Small intestine (tissue), 7 donors: ENCODE measurements around the gene SAMD14. TPM values are rescaled to one million over a fixed set of nuclear protein-coding genes. Genes with fewer than 3 reads are reported as not detected.
A peak's percentile ranks its signal among the peaks of the same experiment; 100 is the strongest.

ENCODE experiments used
- DNase-seq, 2 donors: peaks; one replicate each; pipeline versions ENCODE4 v3.0.0 to v3.0.0-alpha.2; 2013
- FAIRE-seq: peaks from 2 replicates; lab custom pipeline; 2012; peaks lifted over from hg19 to GRCh38; lab: Jason Lieb, UNC
- H3K27ac ChIP-seq, 3 donors: one replicate each; pipeline ENCODE4 v1.5.1; 2013; ENCODE audit warnings: low read length in 2 of 3, mild to moderate bottlenecking in 2 of 3, control low read depth in 1 of 3, inconsistent platforms in 1 of 3, low read depth in 1 of 3, moderate library complexity in 1 of 3
- H3K27me3 ChIP-seq, 3 donors: one replicate each; pipeline ENCODE4 v1.6.1; 2013; ENCODE audit warnings: low read length in 3 of 3, inconsistent platforms in 1 of 3; ENCODE audit not compliant: control insufficient read depth in 3 of 3, insufficient read depth in 3 of 3
- H3K36me3 ChIP-seq, 3 donors: one replicate each; pipeline ENCODE4 v1.6.1; 2013; ENCODE audit warnings: low read length in 3 of 3, inconsistent platforms in 1 of 3, low read depth in 1 of 3, mild to moderate bottlenecking in 1 of 3, moderate library complexity in 1 of 3; ENCODE audit not compliant: control insufficient read depth in 3 of 3, insufficient read depth in 2 of 3
- H3K4me1 ChIP-seq, 3 donors: one replicate each; pipeline ENCODE4 v1.6.1; 2013; ENCODE audit warnings: low read length in 2 of 3, inconsistent platforms in 1 of 3, low read depth in 1 of 3, mild to moderate bottlenecking in 1 of 3, moderate library complexity in 1 of 3; ENCODE audit not compliant: control insufficient read depth in 3 of 3, insufficient read depth in 2 of 3
- H3K4me3 ChIP-seq, 3 donors: one replicate each; pipeline ENCODE4 v1.5.1; 2013; ENCODE audit warnings: low read length in 3 of 3, control low read depth in 1 of 3, inconsistent platforms in 1 of 3, low read depth in 1 of 3, mild to moderate bottlenecking in 1 of 3, moderate library complexity in 1 of 3
- H3K9me3 ChIP-seq, 2 donors: one replicate each; pipeline ENCODE4 v1.6.1; 2013; ENCODE audit warnings: low read depth in 1 of 2, low read length in 1 of 2; ENCODE audit not compliant: control insufficient read depth in 2 of 2, insufficient read depth in 1 of 2
- WGBS, 3 donors: extraction: QIAGEN DNeasy Blood & Tissue Kit; methylation state at CpG; one replicate each; pipeline ENCODE4 v1.1.7; 2013; 5-methylcytosine and 5-hydroxymethylcytosine counted together
- polyA plus RNA-seq, 4 donors: library from polyadenylated mRNA; stranded (reverse) in 3 of 4; unstranded in 1 of 4; fragments of 200-250 nt in 3 of 4; fragments of 120-200 nt in 1 of 4; gene quantifications; one replicate each; pipeline versions ENCODE4 v1.2.1 to v1.2.3, GENCODE V29; 2013
- donor health status: healthy with polysubstance abuse.
- donor health status: control.
- donor health status: control.
- donor health status: Bipolar disorder and iron deficiency.
- donor health status: healthy.

Gene SAMD14
- polyA plus RNA-seq, 4 donors: 0.54 to 2.9 (median 1.4) TPM

DNA sequence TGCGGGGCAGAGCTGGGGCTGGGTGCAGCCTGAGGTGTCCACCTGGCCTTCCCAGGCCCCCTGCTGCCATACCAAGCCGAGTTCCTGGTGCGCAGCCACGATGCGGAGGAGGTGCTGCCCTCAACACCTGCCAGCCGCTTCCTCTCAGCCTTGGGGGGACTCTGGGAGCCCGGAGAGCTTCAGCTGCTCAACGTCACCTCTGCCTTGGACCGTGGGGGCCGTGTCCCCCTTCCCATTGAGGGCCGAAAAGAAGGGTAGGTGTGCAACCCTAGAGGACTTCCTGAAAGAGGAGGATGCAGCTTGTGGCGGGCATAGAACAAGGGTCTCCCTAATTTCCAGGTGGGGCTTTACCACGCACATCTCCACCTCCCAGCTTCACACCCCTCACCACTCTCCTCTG lies 38.4 kb upstream of the SAMD14 start:
- H3K4me1 ChIP-seq: peaks cover 0 to 6% (median 0%) of the 10 kb centered on the region in 3 donors
- no peak overlapping the region for H3K27ac ChIP-seq
- H3K4me3 ChIP-seq: no peak overlapping the region
- H3K9me3 ChIP-seq: no peaks in the 10 kb centered on the region
- peaks cover 0 to 9% (median 0%) of the 10 kb centered on the region in 3 donors for H3K27me3 ChIP-seq
- H3K36me3 ChIP-seq: no peaks in the 10 kb centered on the region
- no peak for DNase-seq
- no peak for FAIRE-seq
- WGBS, 3 donors: 74 to 79% (median 74%) methylated on average over 12 to 13 of the region's 13 CpGs

DNA sequence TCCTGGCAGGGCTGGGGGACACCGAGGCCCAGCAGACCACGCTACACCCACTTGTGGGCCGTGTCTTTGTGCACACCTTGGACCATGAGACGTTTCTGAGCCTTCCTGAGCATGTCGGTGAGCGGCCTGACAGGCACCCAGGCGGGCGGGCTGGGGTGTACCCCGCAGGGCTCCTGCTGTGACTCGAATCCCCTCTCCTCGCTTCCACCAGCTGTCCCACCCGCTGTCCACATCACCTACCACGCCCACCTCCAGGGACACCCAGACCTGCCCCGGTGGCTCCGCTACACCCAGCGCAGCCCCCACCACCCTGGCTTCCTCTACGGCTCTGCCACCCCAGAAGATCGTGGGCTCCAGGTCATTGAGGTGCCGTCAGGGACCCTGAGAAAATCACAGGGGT lies 37.4 kb upstream of the SAMD14 start:
- Histone ChIP-seq H3K4me1 (peaks cover 0 to 4% (median 0%) of the 10 kb centered on the region in 3 donors), H3K4me3 (no peak overlapping the region), H3K27me3 (peaks cover 0 to 10% (median 0%) of the 10 kb centered on the region in 3 donors), H3K36me3 (no peaks in the 10 kb centered on the region), H3K27ac (no peak overlapping the region), H3K9me3 (no peaks in the 10 kb centered on the region)
- DNase-seq (no peak), FAIRE-seq (no peak)
- 76 to 88% (median 79%) methylated on average over 15 to 19 of the region's 19 CpGs for WGBS, 3 donors

DNA sequence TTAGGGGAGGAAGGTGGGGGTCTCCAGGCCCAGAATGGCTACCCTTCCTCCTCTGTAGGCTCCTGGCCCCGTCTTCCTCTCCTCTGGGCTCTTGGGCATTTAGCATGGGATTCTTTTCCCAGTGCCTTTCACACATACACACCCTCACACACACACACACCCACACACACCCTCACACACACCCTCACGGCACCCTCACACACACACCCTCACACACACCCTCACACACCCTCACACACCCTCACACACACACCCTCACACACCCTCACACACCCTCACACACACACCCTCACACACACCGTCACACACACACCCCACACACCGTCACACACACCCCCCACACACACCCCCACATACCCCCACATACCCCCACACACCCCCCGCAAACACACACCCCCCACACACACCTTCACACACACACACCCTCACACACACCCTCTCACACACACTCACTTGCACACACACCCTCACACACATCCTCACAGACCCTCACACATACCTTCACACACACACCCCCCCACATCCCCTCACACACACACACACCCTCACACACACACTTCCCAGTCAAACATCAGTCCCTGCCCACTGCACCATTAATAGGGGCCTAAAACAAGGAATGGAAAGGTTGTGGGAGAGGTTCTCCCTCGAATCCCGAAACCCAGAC lies 36.7 kb upstream of the SAMD14 start:
- no peak for DNase-seq
- Histone ChIP-seq H3K27ac (no peak overlapping the region), H3K9me3 (no peaks in the 10 kb centered on the region), H3K4me3 (no peak overlapping the region), H3K27me3 (peaks cover 0 to 11% (median 0%) of the 10 kb centered on the region in 3 donors), H3K36me3 (no peaks in the 10 kb centered on the region), H3K4me1 (peaks cover 0 to 4% (median 0%) of the 10 kb centered on the region in 3 donors)
- 57 to 66% (median 65%) methylated on average over 7 of the region's 7 CpGs for WGBS, 3 donors
- FAIRE-seq: no peak

DNA sequence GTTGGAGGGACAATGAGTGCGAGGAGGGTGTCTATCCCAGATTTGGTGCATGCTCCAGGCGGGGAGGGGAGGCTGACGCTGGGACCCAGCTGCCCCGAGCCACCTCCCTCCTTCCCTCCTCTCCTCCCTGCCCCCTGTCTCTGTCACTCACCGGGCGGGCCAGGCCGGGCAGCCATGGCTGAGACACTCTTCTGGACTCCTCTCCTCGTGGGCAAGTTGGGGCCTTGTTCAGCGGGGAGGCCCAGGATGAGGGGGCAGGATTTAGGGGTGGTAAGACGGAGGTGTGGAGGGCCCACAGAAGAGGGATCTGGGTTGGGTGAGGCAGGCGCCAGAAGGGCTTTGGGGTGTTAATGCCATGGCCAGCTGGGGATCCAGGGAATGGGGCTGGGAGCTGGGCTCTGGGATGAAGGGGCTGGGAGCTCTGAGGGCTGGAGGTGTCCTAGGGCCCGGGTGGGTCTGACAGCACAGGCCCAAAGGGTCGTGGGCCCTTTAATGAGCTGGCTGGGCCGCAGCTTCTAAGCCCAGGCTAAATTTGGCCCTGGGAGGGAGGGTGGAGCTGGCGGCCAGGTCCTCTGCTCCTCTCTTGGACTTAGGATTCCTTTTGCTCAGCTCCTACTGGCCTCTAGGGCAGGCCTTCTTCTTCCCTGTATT lies 36.0 kb upstream of the SAMD14 start, which contains the start of gene SGCA:
Gene SGCA, plus strand, starts transcription at position 139 of the 651 bp plus-strand sequence. Its CDS starts 36 bp downstream, at position 175.
- WGBS, 3 donors: 63 to 72% (median 63%) methylated on average over 13 to 15 of the region's 15 CpGs
- Histone ChIP-seq H3K9me3 (no peaks in the 10 kb centered on the region), H3K4me1 (peaks cover 0 to 5% (median 0%) of the 10 kb centered on the region in 3 donors), H3K4me3 (no peak within 1 kb of the TSS), H3K27ac (peak within 1 kb of the TSS in 1 of 3 donors; percentile 47), H3K27me3 (peaks cover 0 to 11% (median 0%) of the 10 kb centered on the region in 3 donors), H3K36me3 (no peaks in the 10 kb centered on the region)
- FAIRE-seq: no peak
- DNase-seq: no peak

DNA sequence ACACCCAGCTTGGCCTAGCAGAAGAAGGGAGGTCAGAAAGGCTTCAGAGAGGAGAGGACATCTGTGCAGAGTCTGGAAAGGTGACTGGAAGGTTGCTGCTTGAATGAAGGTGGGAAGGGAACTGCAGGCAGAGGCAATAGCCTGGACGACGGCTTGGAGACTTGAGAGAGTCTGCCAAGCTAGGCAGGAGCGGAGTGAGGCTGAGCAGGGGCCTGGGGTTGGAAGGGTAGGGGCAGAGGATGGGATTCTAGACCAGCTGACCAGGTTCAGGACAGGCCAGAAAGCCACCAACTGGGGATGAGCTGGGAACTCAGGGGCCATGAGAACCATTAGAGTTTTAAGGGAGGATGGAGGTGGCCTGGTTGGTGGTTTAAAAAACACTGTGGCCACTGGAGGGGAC lies 35.5 kb upstream of the SAMD14 start:
- no peaks in the 10 kb centered on the region for H3K36me3 ChIP-seq
- no peaks in the 10 kb centered on the region for H3K9me3 ChIP-seq
- FAIRE-seq (no peak), DNase-seq (no peak)
- H3K4me3 ChIP-seq: no peak overlapping the region
- H3K4me1 ChIP-seq: peaks cover 0 to 9% (median 0%) of the 10 kb centered on the region in 3 donors
- 86 to 93% (median 88%) methylated on average over 3 of the region's 3 CpGs for WGBS, 3 donors
- peaks cover 0 to 17% (median 0%) of the 10 kb centered on the region in 3 donors for H3K27me3 ChIP-seq
- H3K27ac ChIP-seq: peak overlapping the region in 1 of 3 donors; percentile 47

DNA sequence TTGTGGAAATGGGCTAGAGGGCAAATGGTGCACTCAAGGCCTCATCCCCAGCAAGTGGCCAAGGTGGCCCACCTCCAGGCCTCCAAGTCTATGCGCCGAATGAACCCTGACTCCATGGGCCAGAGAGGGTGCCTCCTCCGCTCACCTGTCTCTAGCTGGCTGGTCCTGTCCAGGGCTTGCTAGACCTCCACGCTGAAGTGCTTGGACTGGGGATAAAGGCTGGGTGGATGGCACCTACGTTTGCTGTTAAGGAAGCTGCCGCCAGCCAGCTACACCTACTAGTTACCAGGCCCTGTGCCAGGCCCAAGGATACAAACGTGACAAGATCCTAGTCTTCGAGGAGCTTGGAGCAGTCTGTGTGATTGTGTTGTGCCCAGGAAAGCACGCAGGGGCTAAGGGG lies 35.1 kb upstream of the SAMD14 start:
- no peak for FAIRE-seq
- H3K27ac ChIP-seq: no peak overlapping the region

DNA sequence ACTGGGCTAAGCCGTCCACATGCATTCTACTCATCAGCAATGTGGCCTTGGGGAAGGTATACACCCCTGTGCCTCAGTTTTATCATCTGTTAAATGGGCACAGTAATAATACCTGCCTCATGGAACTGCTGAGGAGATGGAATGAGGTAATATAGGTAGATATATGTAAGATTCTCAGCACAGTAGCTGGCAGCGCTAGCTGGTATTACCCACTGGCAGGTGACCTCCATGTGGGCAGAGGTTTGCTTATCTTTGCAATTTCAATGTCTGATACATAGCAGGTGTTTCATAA lies 34.7 kb upstream of the SAMD14 start:
- H3K36me3 ChIP-seq: no peaks in the 10 kb centered on the region
- peaks cover 0 to 17% (median 0%) of the 10 kb centered on the region in 3 donors for H3K27me3 ChIP-seq
- H3K27ac ChIP-seq: no peak overlapping the region
- DNase-seq (no peak), FAIRE-seq (no peak)
- H3K4me1 ChIP-seq: peaks cover 0 to 9% (median 0%) of the 10 kb centered on the region in 3 donors
- no peak overlapping the region for H3K4me3 ChIP-seq
- H3K9me3 ChIP-seq: no peaks in the 10 kb centered on the region
- 82 to 90% (median 85%) methylated on average over 2 of the region's 2 CpGs for WGBS, 3 donors

More for the DNA sequence above, 35.1 kb upstream of the SAMD14 start:
- 83 to 91% (median 90%) methylated on average over 9 of the region's 9 CpGs for WGBS, 3 donors
- no peak for DNase-seq
- H3K4me3 ChIP-seq: no peak overlapping the region
- no peaks in the 10 kb centered on the region for H3K9me3 ChIP-seq
- H3K36me3 ChIP-seq: no peaks in the 10 kb centered on the region
- peaks cover 0 to 17% (median 0%) of the 10 kb centered on the region in 3 donors for H3K27me3 ChIP-seq
- H3K4me1 ChIP-seq: peaks cover 0 to 9% (median 0%) of the 10 kb centered on the region in 3 donors

DNA sequence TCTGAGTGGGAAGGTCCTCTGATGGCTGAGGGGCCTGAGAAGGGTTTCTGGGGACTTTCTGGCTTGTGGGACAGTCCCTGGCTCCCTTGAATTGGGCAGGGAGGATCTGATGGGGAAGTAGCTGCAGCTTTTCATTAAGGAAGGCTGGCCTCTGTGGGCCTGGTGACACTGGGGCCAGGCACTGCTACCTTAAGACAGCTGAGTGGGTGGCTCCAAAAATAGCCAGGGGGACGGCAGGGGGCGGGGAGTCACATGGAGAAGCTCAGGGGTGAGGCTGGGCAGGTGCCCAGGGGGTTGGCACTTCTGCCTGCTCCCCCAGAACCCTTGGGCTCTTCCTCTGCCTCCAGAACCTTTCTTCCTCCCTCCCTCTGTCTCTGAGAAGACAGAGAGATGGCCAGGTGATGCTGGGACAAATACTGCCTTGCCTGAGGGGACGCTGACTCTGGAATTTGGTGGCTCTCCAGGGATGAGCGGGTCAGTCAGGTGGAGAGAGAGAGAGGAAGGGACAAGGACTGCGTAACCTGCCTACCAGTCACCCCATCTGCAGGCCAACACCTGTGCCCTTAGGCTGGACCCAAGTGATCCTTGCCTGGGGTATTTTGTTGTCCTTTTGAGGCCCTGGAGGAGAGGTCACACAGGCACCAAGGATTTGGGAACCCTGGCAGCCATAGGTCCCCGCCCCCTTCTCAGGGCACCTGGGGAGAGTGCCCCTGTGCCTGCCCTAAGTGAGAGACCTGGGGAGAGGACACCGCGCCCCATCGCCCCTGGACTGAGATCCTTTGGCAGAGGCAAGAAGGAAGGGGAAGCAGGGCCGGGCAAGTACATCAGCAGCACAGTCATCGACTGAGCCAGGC lies 34.1 kb upstream of the SAMD14 start:
- no peak overlapping the region for H3K27ac ChIP-seq
- H3K9me3 ChIP-seq: no peaks in the 10 kb centered on the region
- DNase-seq (no peak), FAIRE-seq (no peak)
- no peak overlapping the region for H3K4me3 ChIP-seq
- H3K27me3 ChIP-seq: peaks cover 0 to 17% (median 0%) of the 10 kb centered on the region in 3 donors
- 73 to 91% (median 83%) methylated on average over 9 to 11 of the region's 11 CpGs for WGBS, 3 donors
- H3K36me3 ChIP-seq: no peaks in the 10 kb centered on the region
- H3K4me1 ChIP-seq: peaks cover 0 to 7% (median 0%) of the 10 kb centered on the region in 3 donors
